A673 (cell line): Measurements from ENCODE around the gene CHKB. TPM values are rescaled to one million over a fixed set of nuclear protein-coding genes. Genes with fewer than 3 reads are reported as not detected.

ENCODE experiments used
- BruUV-seq: library from RNA; stranded (reverse); fragments of 400-500 nt; replicated peaks from 2 replicates; lab custom pipeline; 2021; lab: Mats Ljungman, UMichigan
- CTCF ChIA-PET: fragments of 300-600 bp; sonication (Branson Sonifier 250); formaldehyde crosslinking; loops from one replicate; lab custom pipeline; 2022; ENCODE audit warnings: antibody characterized with exemption; lab: Charles Lee
- POLR2A ChIA-PET: fragments of 300-600 bp; sonication (Branson Sonifier 250); formaldehyde crosslinking; loops from one replicate; lab custom pipeline; 2022; ENCODE audit warnings: antibody characterized with exemption; ENCODE audit not compliant: low non-redundant PET; lab: Charles Lee
- DNase-seq: peaks from one replicate; pipeline ENCODE4 v3.0.0-alpha.2; 2015; ENCODE audit warnings: low spot score
- H3K27ac ChIP-seq: fragments of 200-600 bp; sonication (generic); 2 replicates; pipeline ENCODE4 v1.5.1; 2016; ENCODE audit warnings: mixed run types, low read depth, mild to moderate bottlenecking, mixed read lengths, antibody characterized with exemption, low read length; ENCODE audit not compliant: poor library complexity, severe bottlenecking
- H3K27me3 ChIP-seq: fragments of 200-600 bp; sonication (generic); replicated peaks from 2 replicates; pipeline ENCODE4 v1.6.1; 2017; ENCODE audit warnings: mixed run types, low read depth, mild to moderate bottlenecking, mixed read lengths, antibody characterized with exemption, low read length; ENCODE audit not compliant: insufficient read depth, poor library complexity
- H3K36me3 ChIP-seq: fragments of 200-600 bp; sonication (generic); 2 replicates; pipeline ENCODE4 v1.6.1; 2016; ENCODE audit warnings: mixed run types, mild to moderate bottlenecking, mixed read lengths, antibody characterized with exemption, low read length; ENCODE audit not compliant: insufficient read depth, poor library complexity, severe bottlenecking
- H3K4me1 ChIP-seq: fragments of 200-600 bp; sonication (generic); 2 replicates; pipeline ENCODE4 v1.6.1; 2017; ENCODE audit warnings: mixed run types, mild to moderate bottlenecking, mixed read lengths, antibody characterized with exemption, low read length; ENCODE audit not compliant: insufficient read depth, poor library complexity, severe bottlenecking
- H3K4me3 ChIP-seq: fragments of 200-600 bp; sonication (generic); 2 replicates; pipeline ENCODE4 v1.5.1; 2016; ENCODE audit warnings: low read depth, mixed run types, mild to moderate bottlenecking, mixed read lengths, low read length; ENCODE audit not compliant: poor library complexity, severe bottlenecking
- H3K9me3 ChIP-seq: fragments of 200-600 bp; sonication (generic); 2 replicates; pipeline ENCODE4 v1.6.1; 2016; ENCODE audit warnings: mixed run types, low read depth, mild to moderate bottlenecking, mixed read lengths, antibody characterized with exemption, low read length; ENCODE audit not compliant: poor library complexity, severe bottlenecking
- EZH2 ChIP-seq: fragments of 200-600 bp; sonication (generic); IDR thresholded peaks from 2 replicates; pipeline ENCODE4 v1.6.1; 2017; ENCODE audit warnings: borderline replicate concordance, low read depth, mild to moderate bottlenecking, mixed read lengths, antibody characterized with exemption, low read length; ENCODE audit not compliant: poor library complexity, severe bottlenecking
- intact Hi-C: fragments of 100-400 bp; cut with micrococcal nuclease; formaldehyde crosslinking; loops from one replicate; pipeline ENCODE4 v1.10.0; 2022; ENCODE audit not compliant: unreplicated experiment
- total RNA-seq: library from RNA; stranded (reverse); gene quantifications from 2 replicates; pipeline ENCODE4 v1.2.3, GENCODE V29; 2021
- TF ChIP-seq, protein P1 (sequence below): fragments of 300-800, 200-600 bp; sonication (generic); conservative IDR thresholded peaks from 2 replicates; pipeline ENCODE4 v1.5.1; 2017; ENCODE audit warnings: low read depth, mild to moderate bottlenecking, antibody characterized with exemption, low read length, moderate library complexity, mixed read lengths

CHKB gene
- total RNA-seq, 1 experiment from 2014 or later: 47.6 TPM

DNA sequence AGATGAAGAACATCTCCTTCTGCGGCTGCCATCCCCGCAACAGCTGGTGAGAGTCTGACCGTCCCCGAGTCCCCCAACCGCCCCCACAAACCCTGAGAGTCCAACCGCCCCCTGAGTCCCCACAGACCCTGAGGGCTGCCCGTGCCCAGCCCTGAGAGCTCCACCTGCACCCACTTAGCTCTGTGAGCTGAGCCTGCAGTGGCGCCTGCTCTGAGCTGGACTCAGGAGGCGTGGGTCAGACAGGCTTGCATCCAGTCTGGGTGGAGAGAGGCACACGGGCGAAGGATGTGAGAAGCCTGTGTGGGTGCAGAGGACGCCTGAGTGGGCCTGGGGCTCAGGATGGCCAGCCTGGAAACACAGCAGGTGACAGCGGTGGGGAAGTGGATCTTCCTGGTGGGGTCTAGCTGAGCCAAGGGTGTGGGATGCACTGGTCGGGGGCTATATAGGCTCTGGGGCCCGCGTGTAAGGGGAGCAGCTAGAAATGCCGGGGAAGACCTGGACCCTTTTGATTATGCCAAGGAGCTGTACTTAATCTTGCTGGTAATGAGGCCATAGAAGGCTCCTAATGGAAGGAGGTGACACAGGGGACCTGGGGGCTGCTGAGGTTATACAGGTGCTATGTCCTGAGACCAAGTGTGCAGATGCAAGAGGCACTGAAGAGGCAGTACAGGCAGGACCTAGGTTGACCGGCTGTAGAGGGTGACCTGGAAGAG is 24.5 kb upstream of the CHKB start:
- POLR2A ChIA-PET: no interaction called here
- Histone ChIP-seq H3K36me3 (no peaks in the 10 kb centered on the region), H3K27ac (no peak overlapping the region), H3K9me3 (no peaks in the 10 kb centered on the region), H3K27me3 (no peaks in the 10 kb centered on the region), H3K4me3 (no peak overlapping the region), H3K4me1 (no peaks in the 10 kb centered on the region)
- intact Hi-C loops: loop anchor here (10.0 kb wide), 1 partner anchor 62 kb away; the partner anchor contains the start of gene KLHDC7B
- no peak for DNase-seq
- TF ChIP-seq EZH2: no peak
- TF ChIP-seq, protein P1, sequence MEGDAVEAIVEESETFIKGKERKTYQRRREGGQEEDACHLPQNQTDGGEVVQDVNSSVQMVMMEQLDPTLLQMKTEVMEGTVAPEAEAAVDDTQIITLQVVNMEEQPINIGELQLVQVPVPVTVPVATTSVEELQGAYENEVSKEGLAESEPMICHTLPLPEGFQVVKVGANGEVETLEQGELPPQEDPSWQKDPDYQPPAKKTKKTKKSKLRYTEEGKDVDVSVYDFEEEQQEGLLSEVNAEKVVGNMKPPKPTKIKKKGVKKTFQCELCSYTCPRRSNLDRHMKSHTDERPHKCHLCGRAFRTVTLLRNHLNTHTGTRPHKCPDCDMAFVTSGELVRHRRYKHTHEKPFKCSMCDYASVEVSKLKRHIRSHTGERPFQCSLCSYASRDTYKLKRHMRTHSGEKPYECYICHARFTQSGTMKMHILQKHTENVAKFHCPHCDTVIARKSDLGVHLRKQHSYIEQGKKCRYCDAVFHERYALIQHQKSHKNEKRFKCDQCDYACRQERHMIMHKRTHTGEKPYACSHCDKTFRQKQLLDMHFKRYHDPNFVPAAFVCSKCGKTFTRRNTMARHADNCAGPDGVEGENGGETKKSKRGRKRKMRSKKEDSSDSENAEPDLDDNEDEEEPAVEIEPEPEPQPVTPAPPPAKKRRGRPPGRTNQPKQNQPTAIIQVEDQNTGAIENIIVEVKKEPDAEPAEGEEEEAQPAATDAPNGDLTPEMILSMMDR: no peak
- CTCF ChIA-PET: interaction anchor here (0.5 kb wide), 2 partner anchors 11 to 331 kb away, joined by 3 to 5 read pairs; no protein-coding TSS in a partner anchor
- no TSS peak for BruUV-seq

DNA sequence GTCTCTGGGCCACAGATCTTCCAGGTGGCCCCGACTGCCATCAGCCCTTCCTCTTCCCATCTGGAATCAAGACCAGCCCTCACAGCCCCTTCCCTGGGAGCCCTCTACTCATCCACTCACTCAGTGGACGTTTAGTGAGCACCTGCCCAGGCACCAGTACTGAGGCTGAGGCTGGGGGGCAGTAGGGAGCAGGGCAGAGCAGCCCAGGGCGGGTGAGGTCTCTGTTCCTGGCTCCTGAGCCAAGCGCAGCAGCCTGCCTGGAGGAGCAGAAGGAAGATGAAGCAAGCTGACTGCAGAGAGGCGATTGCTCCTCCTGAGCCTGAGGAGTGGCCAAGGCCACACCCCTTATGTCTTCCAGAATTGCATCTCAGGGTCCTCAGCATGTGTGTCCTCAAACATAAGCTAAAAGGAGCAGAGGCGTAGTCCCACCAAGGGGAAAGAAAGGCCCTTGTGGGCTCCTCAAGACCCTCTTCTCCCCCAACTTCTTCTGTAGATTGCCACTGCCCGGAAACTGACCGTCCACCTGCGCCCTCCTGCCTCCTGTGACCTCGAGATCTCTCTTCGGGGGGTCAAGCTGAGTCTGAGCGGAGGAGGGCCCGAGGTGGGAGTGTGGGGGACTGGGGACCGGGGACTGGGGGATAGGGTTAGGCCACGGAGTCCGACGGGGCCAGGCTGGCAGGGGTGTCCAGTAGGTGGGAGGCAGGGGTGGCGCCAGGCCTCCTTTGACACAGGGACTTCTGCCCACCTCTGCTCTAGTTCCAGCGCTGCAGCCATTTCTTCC is 23.7 kb upstream of the CHKB start:
- Histone ChIP-seq H3K27ac (no peak overlapping the region), H3K36me3 (no peaks in the 10 kb centered on the region), H3K27me3 (no peaks in the 10 kb centered on the region), H3K4me1 (no peaks in the 10 kb centered on the region), H3K9me3 (no peaks in the 10 kb centered on the region), H3K4me3 (no peak overlapping the region)
- no TSS peak for BruUV-seq
- no peak for TF ChIP-seq EZH2
- TF ChIP-seq, protein P1: no peak
- ChIA-PET POLR2A (no interaction called here), CTCF (interaction anchor here (0.5 kb wide), 1 partner anchor 10 kb away, joined by 3 read pairs; no protein-coding TSS in a partner anchor)
- intact Hi-C loops: loop anchor here (10.0 kb wide), 1 partner anchor 62 kb away; the partner anchor contains the start of gene KLHDC7B
- no peak for DNase-seq

DNA sequence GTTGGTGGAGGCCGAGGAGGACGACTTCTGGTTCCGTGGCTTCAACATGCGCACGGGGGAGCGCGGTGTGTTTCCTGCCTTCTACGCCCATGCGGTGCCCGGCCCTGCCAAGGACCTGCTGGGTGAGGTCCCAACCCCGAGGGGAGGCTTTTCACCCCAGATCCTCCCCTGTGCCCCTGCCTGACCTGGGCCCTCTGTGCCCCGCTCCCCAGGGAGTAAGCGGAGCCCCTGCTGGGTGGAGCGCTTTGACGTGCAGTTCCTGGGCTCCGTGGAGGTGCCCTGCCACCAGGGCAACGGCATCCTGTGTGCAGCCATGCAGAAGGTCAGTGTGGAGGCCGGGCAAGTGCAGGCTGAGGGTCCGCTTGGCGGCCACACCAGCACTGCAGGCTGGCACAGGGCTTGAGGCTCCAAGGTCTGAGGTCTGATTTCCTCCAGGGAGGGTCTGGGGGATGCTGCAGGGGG is 23.0 kb upstream of the CHKB start:
- POLR2A ChIA-PET: no interaction called here
- CTCF ChIA-PET: no interaction called here
- Histone ChIP-seq H3K27me3 (no peaks in the 10 kb centered on the region), H3K4me1 (no peaks in the 10 kb centered on the region), H3K27ac (no peak overlapping the region), H3K9me3 (no peaks in the 10 kb centered on the region), H3K4me3 (no peak overlapping the region), H3K36me3 (no peaks in the 10 kb centered on the region)
- no TSS peak for BruUV-seq
- intact Hi-C loops: loop anchor here (10.0 kb wide), 1 partner anchor 61 kb away; the partner anchor contains the start of gene KLHDC7B
- no peak for DNase-seq
- no peak for TF ChIP-seq EZH2
- TF ChIP-seq, protein P1: no peak
